BE2C (cell line): ENCODE results near the gene SLC22A2.
"Not testable (repeated sequence)": the region's sequence is repeated elsewhere in the genome, so short reads cannot be mapped to it uniquely, and the experiment has no call there.

ENCODE experiments used
- DNase-seq: peaks from one replicate; pipeline ENCODE4 v3.0.0-alpha.2; 2020
- H3K27me3 ChIP-seq: fragments of 250-450 bp; sonication (Bioruptor Pico); 2 replicates; pipeline ENCODE4 v1.5.1; 2020; ENCODE audit warnings: mild to moderate bottlenecking
- H3K36me3 ChIP-seq: fragments of 250-450 bp; sonication (Bioruptor Pico); 2 replicates; pipeline ENCODE4 v1.5.1; 2020; ENCODE audit warnings: mild to moderate bottlenecking
- H3K4me1 ChIP-seq: fragments of 250-450 bp; sonication (Bioruptor Pico); 2 replicates; pipeline ENCODE4 v1.5.1; 2020
- H3K4me3 ChIP-seq: 2 replicates; pipeline ENCODE4 v1.5.1; 2011; ENCODE audit warnings: low read depth, low read length
- H3K9me3 ChIP-seq: fragments of 250-450 bp; sonication (Bioruptor Pico); 2 replicates; pipeline ENCODE4 v1.5.1; 2020
- TF ChIP-seq, protein P1 (sequence below): IDR thresholded peaks from 2 replicates; pipeline ENCODE4 v1.5.1; 2012; ENCODE audit warnings: mild to moderate bottlenecking, low read depth, low read length

The SLC22A2 gene

DNA sequence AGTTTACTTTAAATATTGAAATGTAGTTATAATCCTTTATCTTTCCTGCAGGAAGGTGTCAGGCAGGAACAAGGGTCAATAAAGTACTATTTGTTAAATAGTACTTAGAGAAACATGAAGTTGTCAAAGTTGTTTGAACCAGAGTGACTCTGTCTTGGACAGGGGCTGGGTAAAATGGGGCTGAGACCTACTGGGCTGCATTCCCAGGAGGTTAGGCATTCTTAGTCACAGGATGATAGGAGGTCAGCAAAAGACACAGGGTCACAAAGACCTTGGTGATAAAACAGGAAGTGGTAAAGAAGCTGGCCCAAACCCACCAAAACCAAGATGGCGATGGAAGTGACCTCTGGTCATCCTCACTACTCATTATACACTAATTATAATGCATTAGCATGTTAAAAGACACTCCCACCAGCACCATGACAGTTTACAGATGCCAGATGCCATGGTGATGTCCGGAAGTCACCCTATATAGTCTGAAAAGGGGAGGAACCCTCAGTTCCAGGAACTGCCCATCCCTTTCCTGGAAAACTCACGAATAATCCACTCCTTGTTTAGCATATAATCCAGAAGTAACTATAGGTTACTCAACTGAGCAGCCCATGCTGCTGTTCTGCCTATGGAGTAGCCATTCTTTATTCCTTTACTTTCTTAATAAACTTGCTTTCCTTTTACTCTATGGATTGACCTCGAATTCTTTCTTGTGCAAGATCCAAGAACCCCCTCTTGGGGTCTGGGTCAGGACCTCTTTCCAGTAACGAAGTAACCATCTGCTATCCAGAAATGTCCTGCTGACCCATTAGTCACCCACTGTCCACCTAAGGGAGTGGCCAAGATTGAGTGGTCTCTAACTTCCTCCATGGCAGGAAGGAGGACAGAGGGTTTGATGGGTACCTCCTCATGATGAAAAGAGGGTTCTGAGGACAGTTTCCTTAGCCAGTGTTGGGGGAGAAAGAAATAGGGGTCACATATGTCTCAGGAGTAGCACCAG is 19.6 kb downstream of the SLC22A2 start:
- TF ChIP-seq, protein P1, sequence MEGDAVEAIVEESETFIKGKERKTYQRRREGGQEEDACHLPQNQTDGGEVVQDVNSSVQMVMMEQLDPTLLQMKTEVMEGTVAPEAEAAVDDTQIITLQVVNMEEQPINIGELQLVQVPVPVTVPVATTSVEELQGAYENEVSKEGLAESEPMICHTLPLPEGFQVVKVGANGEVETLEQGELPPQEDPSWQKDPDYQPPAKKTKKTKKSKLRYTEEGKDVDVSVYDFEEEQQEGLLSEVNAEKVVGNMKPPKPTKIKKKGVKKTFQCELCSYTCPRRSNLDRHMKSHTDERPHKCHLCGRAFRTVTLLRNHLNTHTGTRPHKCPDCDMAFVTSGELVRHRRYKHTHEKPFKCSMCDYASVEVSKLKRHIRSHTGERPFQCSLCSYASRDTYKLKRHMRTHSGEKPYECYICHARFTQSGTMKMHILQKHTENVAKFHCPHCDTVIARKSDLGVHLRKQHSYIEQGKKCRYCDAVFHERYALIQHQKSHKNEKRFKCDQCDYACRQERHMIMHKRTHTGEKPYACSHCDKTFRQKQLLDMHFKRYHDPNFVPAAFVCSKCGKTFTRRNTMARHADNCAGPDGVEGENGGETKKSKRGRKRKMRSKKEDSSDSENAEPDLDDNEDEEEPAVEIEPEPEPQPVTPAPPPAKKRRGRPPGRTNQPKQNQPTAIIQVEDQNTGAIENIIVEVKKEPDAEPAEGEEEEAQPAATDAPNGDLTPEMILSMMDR = no peak
- no peaks in the 10 kb centered on the region for H3K9me3 ChIP-seq
- no peaks in the 10 kb centered on the region for H3K27me3 ChIP-seq
- no peak for DNase-seq
- H3K36me3 ChIP-seq = no peaks in the 10 kb centered on the region
- no peak overlapping the region for H3K4me3 ChIP-seq
- H3K4me1 ChIP-seq = no peaks in the 10 kb centered on the region

DNA sequence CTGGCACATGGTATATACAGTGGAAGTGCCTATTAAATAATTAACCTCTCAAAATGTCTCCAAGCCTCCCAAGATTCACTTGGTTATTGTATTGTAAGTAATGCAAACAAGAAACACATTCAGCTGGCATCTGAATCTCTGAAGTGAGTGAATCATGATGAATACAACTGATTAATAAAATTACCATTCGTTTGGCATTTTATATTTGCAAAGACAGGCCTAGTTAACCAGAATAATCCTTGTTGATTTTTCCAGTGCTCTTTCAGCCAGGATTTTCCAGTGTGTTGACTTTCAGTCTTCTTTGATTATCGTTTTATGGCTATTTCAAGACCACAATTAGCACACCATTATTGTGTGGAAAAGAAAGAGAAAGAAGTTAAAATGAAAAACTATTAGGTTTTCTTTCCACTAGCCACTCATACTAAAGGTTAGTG is 20.3 kb downstream of the SLC22A2 start:
- Histone ChIP-seq H3K27me3 (no peaks in the 10 kb centered on the region), H3K4me1 (no peaks in the 10 kb centered on the region), H3K9me3 (no peaks in the 10 kb centered on the region), H3K36me3 (no peaks in the 10 kb centered on the region), H3K4me3 (no peak overlapping the region)
- TF ChIP-seq, protein P1 = no peak
- DNase-seq = no peak

DNA sequence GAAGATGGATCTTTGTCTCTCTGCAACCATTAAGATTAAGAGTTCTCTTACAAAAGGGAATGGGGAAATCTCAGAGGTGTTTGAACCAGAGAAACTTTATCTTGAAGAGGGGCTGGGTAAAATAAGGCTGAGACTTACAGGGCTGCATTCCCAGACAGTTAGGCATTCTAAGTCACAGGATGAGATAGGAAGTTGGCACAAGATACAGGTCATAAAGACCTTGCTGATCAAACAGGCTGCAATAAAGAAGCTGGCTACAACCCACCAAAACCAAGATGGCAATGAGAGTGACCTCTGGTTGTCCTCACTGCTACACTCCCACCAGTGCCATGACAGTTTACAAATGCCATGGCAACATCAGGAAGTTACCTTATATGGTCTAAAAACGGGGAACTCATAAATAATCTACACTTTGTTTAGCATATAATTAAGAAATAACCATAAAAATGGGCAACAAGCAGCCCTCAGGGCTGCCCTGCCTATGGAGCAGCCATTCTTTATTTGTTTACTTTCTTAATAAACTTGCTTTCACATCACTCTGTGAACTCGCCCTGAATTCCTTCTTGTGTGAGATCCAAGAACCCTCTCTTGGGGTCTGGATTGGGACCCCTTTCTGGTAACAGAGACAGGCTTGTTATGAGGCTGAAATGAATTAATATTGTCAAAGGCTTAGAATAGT is 20.9 kb downstream of the SLC22A2 start:
- H3K4me1 ChIP-seq, H3K4me3 ChIP-seq, H3K27me3 ChIP-seq, H3K9me3 ChIP-seq, H3K36me3 ChIP-seq, DNase-seq: not testable (repeated sequence)

DNA sequence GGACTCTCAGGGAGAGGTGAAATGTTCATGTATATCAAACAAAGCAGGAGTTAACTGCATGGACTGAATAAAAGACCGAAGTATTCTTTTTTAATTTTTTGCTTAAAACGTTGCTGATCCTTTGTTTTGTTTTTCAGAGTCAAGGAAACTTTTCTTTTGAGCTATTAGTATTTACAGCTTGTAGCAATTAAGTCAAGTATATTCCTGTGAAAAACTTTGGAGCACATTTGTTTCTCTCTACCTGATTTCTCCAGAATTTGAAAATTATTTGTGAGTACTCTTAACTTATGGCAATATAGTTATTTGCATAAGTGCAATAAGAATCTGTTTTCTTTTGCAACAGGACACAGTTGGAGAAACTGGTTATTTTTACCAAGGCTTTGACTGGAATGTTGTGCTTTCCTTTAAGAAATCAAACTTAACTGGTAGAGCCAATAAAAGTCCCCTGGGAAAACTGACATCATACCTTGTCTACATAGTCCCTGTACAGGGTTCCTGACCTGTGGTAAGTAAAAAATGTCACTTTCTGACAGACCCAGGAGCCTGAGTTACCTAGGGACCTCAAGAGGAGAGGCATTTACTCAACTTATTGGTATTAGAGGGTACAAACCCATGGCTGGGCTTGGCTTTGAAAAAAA is 22.3 kb downstream of the SLC22A2 start:
- not testable (repeated sequence) for H3K9me3 ChIP-seq, H3K36me3 ChIP-seq, DNase-seq, H3K4me1 ChIP-seq, H3K4me3 ChIP-seq, H3K27me3 ChIP-seq

DNA sequence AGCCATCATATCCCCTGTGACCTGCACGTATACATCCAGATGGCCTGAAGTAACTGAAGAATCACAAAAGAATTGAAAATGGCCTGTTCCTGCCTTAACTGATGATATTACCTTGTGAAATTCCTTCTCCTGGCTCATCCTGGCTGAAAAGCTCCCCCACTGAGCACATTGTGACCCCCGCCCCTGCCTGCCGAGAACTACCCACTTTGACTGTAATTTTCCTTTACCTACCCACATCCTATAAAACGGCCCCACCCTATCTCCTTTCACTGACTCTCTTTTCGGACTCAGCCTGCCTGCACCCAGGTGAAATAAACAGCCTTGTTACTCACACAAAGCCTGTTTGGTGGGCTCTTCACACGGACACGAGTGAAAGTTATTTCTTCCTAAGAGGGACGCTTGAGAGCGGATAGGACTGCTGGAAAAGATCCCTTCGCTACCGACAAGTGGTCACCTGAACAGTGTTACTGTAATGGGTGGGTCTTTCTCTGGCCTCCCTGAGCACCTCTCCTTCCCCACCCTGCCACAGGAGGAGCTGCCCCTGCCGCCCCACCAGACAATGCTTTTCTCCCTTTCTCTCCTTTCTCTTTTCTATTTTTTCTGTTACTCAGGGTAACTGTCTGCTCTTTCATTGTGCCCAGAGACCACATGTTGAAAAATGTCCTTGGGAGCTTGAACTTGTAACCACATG is 24.5 kb downstream of the SLC22A2 start:
- H3K9me3 ChIP-seq, H3K4me1 ChIP-seq, H3K36me3 ChIP-seq, H3K4me3 ChIP-seq, DNase-seq, H3K27me3 ChIP-seq: not testable (repeated sequence)

DNA sequence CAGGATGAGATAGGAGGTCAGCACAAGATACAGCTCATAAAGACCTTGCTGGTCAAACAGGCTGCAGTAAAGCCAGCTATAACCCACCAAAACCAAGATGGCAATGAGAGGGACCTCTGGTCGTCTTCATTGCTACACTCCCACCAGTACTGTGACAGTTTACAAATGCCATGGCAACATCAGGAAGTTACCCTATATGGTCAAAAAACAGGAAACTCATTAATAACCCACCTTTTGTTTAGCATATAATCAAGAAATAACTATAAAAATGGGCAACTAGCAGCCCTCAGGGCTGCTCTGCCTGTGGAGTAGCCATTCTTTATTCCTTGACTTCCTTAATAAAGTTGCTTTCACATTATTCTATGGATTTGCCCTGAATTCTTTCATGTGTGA is 30.9 kb downstream of the SLC22A2 start:
- no peak for DNase-seq
- no peak overlapping the region for H3K4me3 ChIP-seq
- no peaks in the 10 kb centered on the region for H3K9me3 ChIP-seq
- no peaks in the 10 kb centered on the region for H3K27me3 ChIP-seq
- TF ChIP-seq, protein P1 = no peak
- H3K36me3 ChIP-seq = no peaks in the 10 kb centered on the region
- no peaks in the 10 kb centered on the region for H3K4me1 ChIP-seq

DNA sequence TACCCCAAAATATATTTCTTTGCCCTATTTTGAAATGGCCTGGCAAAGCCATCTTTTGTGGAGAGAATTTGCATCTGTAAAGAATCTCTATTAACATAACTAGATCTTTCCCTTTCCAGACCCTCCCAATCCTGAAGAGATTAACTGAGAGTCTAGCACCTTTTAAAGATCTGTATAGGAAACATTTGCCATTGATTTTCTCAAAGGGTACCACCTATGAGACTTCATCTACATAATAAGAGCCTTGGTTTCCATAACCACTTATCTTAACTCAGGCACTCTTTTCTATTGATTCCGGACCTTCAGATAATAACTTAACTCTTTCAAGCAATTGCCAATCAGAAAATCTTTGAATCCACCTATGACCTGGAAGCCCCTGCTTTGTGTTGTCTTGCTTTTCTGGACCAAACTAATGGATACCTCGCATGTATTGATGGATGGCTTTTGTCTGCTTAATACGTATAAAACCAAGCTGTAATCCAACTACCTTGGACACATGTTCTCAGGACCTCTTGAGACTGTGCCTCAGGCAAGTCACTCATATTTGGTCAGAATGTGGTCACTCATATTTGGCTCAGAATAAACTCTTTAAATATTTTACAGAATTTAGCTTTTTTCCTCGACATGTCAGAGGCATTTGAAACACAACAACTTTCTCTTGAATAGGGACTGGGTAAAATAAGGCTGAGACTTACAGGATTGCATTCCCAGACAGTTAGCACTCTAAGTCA is 31.4 kb downstream of the SLC22A2 start:
- no peak overlapping the region for H3K4me3 ChIP-seq
- DNase-seq = no peak
- H3K4me1 ChIP-seq = no peaks in the 10 kb centered on the region
- H3K9me3 ChIP-seq = no peaks in the 10 kb centered on the region
- TF ChIP-seq, protein P1 = no peak
- no peaks in the 10 kb centered on the region for H3K27me3 ChIP-seq
- H3K36me3 ChIP-seq = no peaks in the 10 kb centered on the region
